Keratinocyte (primary cell): ENCODE data around the gene SPATA2. TPM values are rescaled to one million over a fixed set of nuclear protein-coding genes. Genes with fewer than 3 reads are reported as not detected.

Source experiments
- DNase-seq: peaks from one replicate; pipeline ENCODE4 v3.0.0-alpha.2; 2011; ENCODE audit warnings: low read depth, missing footprints, low spot score
- FAIRE-seq: peaks from 2 replicates; lab custom pipeline; 2011; peaks lifted over from hg19 to GRCh38; lab: Jason Lieb, UNC
- H2AFZ ChIP-seq: 2 replicates; pipeline ENCODE4 v1.6.0; 2012; ENCODE audit warnings: low read length, control low read depth, inconsistent platforms; ENCODE audit not compliant: control insufficient read depth
- H3K27ac ChIP-seq: 2 replicates; pipeline ENCODE4 v1.5.1; 2011; ENCODE audit warnings: low read length; ENCODE audit not compliant: control insufficient read depth, insufficient read depth
- H3K27me3 ChIP-seq: 3 replicates; pipeline ENCODE4 v1.6.0; 2011; ENCODE audit warnings: low read length; ENCODE audit not compliant: control insufficient read depth, insufficient read depth; ENCODE audit errors: extremely low read depth
- H3K36me3 ChIP-seq, 2 experiments: 2 replicates in 1 of 2; 3 replicates in 1 of 2; pipeline ENCODE4 v1.5.1; 2011; ENCODE audit warnings: low read length in 2 of 2, mild to moderate bottlenecking in 1 of 2; ENCODE audit not compliant: control insufficient read depth in 2 of 2, insufficient read depth in 2 of 2; ENCODE audit errors: extremely low read depth in 1 of 2
- H3K4me1 ChIP-seq: 3 replicates; pipeline ENCODE4 v1.5.1; 2011; ENCODE audit warnings: low read length; ENCODE audit not compliant: control insufficient read depth, insufficient read depth; ENCODE audit errors: extremely low read depth
- H3K4me2 ChIP-seq: 3 replicates; pipeline ENCODE4 v1.6.0; 2011; ENCODE audit warnings: low read depth, low read length; ENCODE audit not compliant: control insufficient read depth, insufficient read depth; ENCODE audit errors: extremely low read depth
- H3K4me3 ChIP-seq, 3 experiments: fragments of 200-600 bp in 1 of 3; sonication (generic) in 1 of 3; 2 replicates in 2 of 3; 3 replicates in 1 of 3; pipeline ENCODE4 v1.5.1; 2011 to 2016; ENCODE audit warnings: low read length in 3 of 3, mild to moderate bottlenecking in 3 of 3, control low read depth in 2 of 3, inconsistent platforms in 1 of 3, low read depth in 1 of 3, mixed read lengths in 1 of 3, mixed run types in 1 of 3, moderate library complexity in 1 of 3; ENCODE audit not compliant: control insufficient read depth in 2 of 3, insufficient read depth in 2 of 3; ENCODE audit errors: extremely low read depth in 1 of 3
- H3K79me2 ChIP-seq: 2 replicates; pipeline ENCODE4 v1.6.0; 2012; ENCODE audit warnings: low read length; ENCODE audit not compliant: control insufficient read depth, insufficient read depth
- H3K9ac ChIP-seq: 3 replicates; pipeline ENCODE4 v1.6.0; 2011; ENCODE audit warnings: low read length; ENCODE audit not compliant: control insufficient read depth, insufficient read depth; ENCODE audit errors: extremely low read depth
- H3K9me1 ChIP-seq: 3 replicates; pipeline ENCODE4 v1.6.0; 2011; ENCODE audit warnings: low read length; ENCODE audit not compliant: control insufficient read depth, insufficient read depth; ENCODE audit errors: extremely low read depth
- H3K9me3 ChIP-seq: 2 replicates; pipeline ENCODE4 v1.5.1; 2012; ENCODE audit warnings: low read depth, low read length; ENCODE audit not compliant: control insufficient read depth
- H4K20me1 ChIP-seq: 3 replicates; pipeline ENCODE4 v1.6.0; 2011; ENCODE audit warnings: low read length; ENCODE audit not compliant: control insufficient read depth, insufficient read depth; ENCODE audit errors: extremely low read depth
- CTCF ChIP-seq, 3 experiments: IDR thresholded peaks in 1 of 3; conservative IDR thresholded peaks in 1 of 3; optimal IDR thresholded peaks in 1 of 3; 2 replicates in 2 of 3; 3 replicates in 1 of 3; pipeline versions ENCODE3 to v1.5.1; 2011; ENCODE audit warnings: low read length in 3 of 3, mild to moderate bottlenecking in 3 of 3, moderate library complexity in 2 of 3, control low read depth in 1 of 3, inconsistent platforms in 1 of 3; ENCODE audit not compliant: insufficient read depth in 2 of 3; ENCODE audit errors: extremely low read depth in 1 of 3
- EZH2 ChIP-seq: IDR thresholded peaks from one replicate; pipeline ENCODE4 v1.6.1; 2012; ENCODE audit warnings: inconsistent platforms, mild to moderate bottlenecking, low read length, moderate library complexity
- dilution Hi-C: fragments of 300-500 bp; cut with MboI; formaldehyde crosslinking; loops from one replicate; pipeline ENCODE4 v1.7.0; 2020; ENCODE audit warnings: low sequenced_read_pairs; ENCODE audit not compliant: extremely low pct_ligation_motif_present
- polyA plus RNA-seq, 5 experiments: library from polyadenylated mRNA; depleted of rRNA in 3 of 5; stranded (reverse) in 3 of 5; stranded (forward) in 1 of 5; unstranded in 1 of 5; fragments of >200 nt; gene quantifications; 1 replicate in 1 of 5; 2 replicates in 3 of 5; 3 replicates in 1 of 5; pipeline versions ENCODE4 v1.2.1 to v1.2.3, GENCODE V29; 2011 to 2012; ENCODE audit warnings: missing spikeins in 2 of 5, low read depth in 1 of 5, low replicate concordance in 1 of 5

Gene SPATA2
- polyA plus RNA-seq, 1 donor (not counting 4 experiments of a cell fraction or from before 2014, with no cell fraction given), result 3.2 TPM

GRCh38 chr20:49877386-49877921 is 37.9 kb downstream of the SPATA2 start:
- dilution Hi-C loops, result no loop called here
- Histone ChIP-seq H3K9ac (no peak overlapping the region), H3K27me3 (no peaks in the 10 kb centered on the region), H3K27ac (no peak overlapping the region), H3K9me3 (no peaks in the 10 kb centered on the region), H3K9me1 (no peaks in the 10 kb centered on the region), H3K4me3 (no peak overlapping the region), H3K79me2 (no peaks in the 10 kb centered on the region), H2AFZ (no peak overlapping the region), H4K20me1 (no peaks in the 10 kb centered on the region), H3K4me1 (no peaks in the 10 kb centered on the region), H3K4me2 (no peak overlapping the region), H3K36me3 (peaks cover 4 to 5% of the 10 kb centered on the region in 2 experiments)
- FAIRE-seq (no peak), DNase-seq (no peak)
- no peak for TF ChIP-seq EZH2
- no peak for TF ChIP-seq CTCF (optimal IDR thresholded peaks at IDR 0.05 in 1 of 3, IDR thresholded peaks at IDR 0.05 in 1 of 3, conservative IDR thresholded peaks at IDR 0.05 in 1 of 3; ENCODE audit: extremely low read depth in 1 of 3, insufficient read depth in 2 of 3, low read length in 3 of 3)

DNA sequence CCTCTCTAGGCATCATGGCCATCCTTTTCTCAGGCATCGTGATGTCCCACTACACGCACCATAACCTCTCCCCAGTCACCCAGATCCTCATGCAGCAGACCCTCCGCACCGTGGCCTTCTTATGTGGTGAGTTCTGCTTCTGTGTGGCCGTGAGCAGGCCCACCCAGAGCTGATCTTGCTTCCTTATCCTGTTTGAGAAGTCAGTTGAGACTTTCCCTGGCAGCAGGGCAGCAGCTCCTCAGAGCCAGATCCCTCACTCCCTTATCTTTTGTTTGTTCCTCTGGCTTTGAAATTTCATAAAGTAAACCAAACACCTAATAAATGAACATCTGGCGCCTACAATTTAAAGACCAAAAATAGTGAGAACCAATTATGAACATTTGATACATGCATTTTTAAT is 40.6 kb downstream of the SPATA2 start:
- H3K36me3 ChIP-seq, result peaks cover 2 to 5% of the 10 kb centered on the region in 2 experiments
- H3K79me2 ChIP-seq, result no peaks in the 10 kb centered on the region
- FAIRE-seq (no peak), DNase-seq (no peak)
- TF ChIP-seq CTCF (optimal IDR thresholded peaks at IDR 0.05 in 1 of 3, IDR thresholded peaks at IDR 0.05 in 1 of 3, conservative IDR thresholded peaks at IDR 0.05 in 1 of 3; ENCODE audit: extremely low read depth in 1 of 3, insufficient read depth in 2 of 3, low read length in 3 of 3) (no peak), EZH2 (no peak)
- H3K4me3 ChIP-seq, result no peak overlapping the region
- no peak overlapping the region for H3K9ac ChIP-seq
- no peaks in the 10 kb centered on the region for H3K4me1 ChIP-seq
- no peak overlapping the region for H2AFZ ChIP-seq
- no peaks in the 10 kb centered on the region for H3K27me3 ChIP-seq
- no peak overlapping the region for H3K27ac ChIP-seq
- dilution Hi-C loops, result no loop called here
- H3K9me3 ChIP-seq, result no peaks in the 10 kb centered on the region
- H3K9me1 ChIP-seq, result no peaks in the 10 kb centered on the region
- H3K4me2 ChIP-seq, result no peak overlapping the region
- H4K20me1 ChIP-seq, result no peaks in the 10 kb centered on the region
